Sciatic nerve (tissue), 2 donors: ENCODE results near the gene PIK3R6. TPM values are rescaled to one million over a fixed set of nuclear protein-coding genes. Genes with fewer than 3 reads are reported as not detected.

Source experiments
- ATAC-seq: fragments of 200-7000 bp; cut with Tn5 transposase; one replicate; pipeline ENCODE4 v1.9.1; 2020; ENCODE audit warnings: mild to moderate bottlenecking, moderate library complexity
- DNase-seq: peaks from one replicate; pipeline ENCODE4 v3.0.0-alpha.2; 2020; ENCODE audit warnings: low spot score
- intact Hi-C: fragments of 100-400 bp; cut with DNase I; formaldehyde crosslinking; loops from one replicate; pipeline ENCODE4 v1.14.2; 2022
- total RNA-seq: library from RNA; stranded (reverse); fragmentation: NEBNext Ultra II Directional; extraction: Animal tissue kit (Norgen Biotek cat#: 25700); gene quantifications from one replicate; pipeline ENCODE4 v1.2.1, GENCODE V29; 2021
- donor health status: DM: no; HTN: no; CAD: no.
- donor health status: DM: no; HTN: no; CAD: no.

PIK3R6 gene
- total RNA-seq, 1 donor from 2014 or later = 2.1 TPM

DNA sequence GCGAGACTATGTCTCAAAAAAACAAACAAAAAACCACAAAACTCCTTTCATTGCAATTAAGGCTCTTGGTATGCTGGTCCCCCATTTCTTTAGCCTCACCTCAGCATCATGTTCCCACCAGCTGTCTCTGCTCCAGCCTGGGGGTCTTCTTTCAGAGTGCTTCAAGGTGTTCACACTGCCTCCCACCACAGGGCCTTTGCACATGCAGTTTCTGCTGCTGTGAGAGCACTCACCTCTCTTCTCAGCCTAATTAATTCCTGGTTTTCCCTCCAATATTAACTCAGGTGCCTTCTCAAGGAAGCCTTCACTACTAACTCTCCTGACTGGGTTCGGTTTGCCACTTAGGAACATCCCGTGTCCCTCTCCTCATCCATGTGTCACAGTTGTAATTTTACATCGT is 15.9 kb upstream of the PIK3R6 start:
- intact Hi-C loops = no loop called here

DNA sequence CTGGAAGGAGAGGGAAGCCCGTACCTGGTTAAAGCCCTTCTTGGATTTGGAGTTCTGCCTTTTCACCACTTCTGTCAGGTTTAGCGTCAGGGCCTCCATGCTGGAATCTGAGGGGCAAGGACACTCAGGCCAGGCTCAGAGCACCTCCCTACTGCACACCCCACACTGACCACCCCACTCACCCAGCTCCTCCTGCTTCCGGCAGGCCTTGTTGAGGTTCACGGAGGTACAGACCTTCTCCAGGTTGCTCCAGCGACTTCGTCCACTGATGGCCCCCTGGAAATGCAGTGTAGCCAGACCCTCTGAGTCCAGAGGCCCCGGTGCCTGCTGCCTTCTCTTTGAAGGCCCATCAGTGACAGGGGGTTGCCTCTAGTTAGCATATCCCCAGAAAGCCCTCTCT is 14.1 kb upstream of the PIK3R6 start:
- DNase-seq (no peak), ATAC-seq (no peak)
- intact Hi-C loops = no loop called here

More for the DNA sequence above, 15.9 kb upstream of the PIK3R6 start:
- DNase-seq (no peak), ATAC-seq (no peak)

DNA sequence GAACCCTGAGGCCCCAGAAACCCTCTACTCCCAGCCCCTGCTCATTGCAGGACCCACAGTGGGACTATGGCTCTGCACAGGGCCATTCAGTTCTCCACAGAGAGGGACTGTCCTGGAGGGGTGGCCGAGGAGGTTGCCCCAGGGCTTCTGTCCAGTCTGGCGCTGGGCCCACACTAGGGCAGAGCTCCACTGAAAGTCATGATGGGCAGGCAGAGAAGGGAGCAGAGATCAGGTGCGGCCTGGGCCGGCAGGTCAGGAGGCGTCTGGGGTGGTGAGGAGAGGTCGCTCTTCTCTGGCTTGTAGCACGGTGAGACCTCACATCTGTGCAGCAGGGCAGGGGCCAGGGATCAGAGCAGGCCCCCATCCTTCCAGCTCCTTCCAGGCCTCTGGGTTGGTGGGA is 13.0 kb upstream of the PIK3R6 start:
- intact Hi-C loops = no loop called here
- no peak for DNase-seq
- ATAC-seq = no peak

DNA sequence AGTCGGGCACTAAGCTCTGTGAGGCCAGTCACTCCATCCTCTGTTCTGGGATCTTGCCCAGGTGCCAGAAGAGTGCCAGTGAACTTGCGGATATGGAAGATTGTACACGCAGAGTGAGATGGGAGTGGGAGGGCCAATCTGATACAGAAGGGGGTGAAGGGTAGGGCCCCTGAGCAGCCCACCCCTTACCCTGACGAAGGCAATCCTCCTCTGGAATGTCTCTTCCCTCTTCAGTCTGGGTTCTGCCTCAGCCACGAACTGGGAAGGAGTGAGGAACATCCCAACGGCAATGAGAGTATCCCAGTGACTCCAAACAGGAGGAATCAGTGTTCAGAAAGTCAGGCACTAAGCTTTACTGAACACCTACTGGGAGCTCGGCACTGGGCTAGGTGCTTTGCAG is 11.9 kb upstream of the PIK3R6 start:
- intact Hi-C loops = no loop called here
- no peak for ATAC-seq
- DNase-seq = peak; percentile 36

DNA sequence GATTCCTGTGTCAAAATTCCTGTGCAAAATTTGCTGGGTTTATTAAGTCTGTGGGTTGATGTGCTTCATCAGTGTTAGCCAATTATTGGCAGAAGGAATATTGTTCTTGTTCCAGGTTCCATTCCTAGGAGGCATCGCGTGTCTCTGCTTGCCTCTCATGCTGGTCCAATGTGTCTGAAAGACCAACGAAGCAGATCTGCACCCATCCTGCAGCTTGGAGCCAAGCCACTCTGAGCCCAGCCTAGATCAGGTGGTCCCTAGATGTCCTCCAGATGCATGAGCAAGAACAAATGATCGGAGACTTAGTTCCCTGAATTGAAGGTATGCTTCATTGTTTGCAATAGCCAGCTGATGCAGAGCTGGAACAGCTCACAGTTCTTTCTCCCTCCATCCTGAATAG is 10.5 kb upstream of the PIK3R6 start:
- intact Hi-C loops = no loop called here
- ATAC-seq (no peak), DNase-seq (no peak)

DNA sequence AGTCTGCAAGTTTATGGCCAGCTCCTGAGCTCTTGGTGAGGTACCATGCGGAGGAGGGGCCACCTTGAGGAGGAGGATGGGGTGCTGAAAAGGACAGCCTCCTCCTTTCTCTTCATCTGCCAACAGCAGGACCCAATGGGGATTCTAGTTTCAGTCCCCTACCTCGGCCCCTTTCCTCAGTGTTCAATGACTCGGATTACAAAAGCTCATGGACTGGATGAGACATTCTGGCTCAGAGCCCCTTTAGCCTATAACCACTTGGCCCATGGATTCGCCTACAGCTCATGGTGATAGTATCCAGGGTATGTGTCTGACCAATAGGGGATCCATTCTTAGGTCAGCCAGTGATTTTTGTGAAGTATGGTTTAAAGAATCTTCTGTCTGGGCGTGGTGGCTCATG is 8.5 kb upstream of the PIK3R6 start:
- no peak for ATAC-seq
- intact Hi-C loops = no loop called here

DNA sequence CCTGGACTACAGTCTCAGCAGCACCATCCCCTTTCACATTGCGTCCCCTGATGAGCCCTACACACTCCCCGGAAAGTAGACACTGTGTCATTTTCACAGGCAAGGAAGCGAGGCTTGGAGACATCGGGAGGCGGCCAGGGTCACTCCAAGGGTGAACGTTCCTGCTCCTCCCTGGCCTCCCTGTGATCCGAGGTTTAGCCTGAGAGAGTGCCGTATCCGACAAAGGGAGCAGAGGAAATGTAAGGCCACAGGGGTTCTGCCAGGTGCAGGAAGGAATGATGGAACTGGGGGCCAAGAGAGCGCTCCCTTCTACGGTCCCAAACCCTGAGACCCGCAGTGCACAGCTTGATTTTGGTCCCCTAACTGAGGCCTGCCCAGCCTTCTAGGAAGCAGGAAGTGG is 8.0 kb upstream of the PIK3R6 start:
- intact Hi-C loops = no loop called here
- ATAC-seq (no peak), DNase-seq (peak; percentile 26)

More for the DNA sequence above, 8.5 kb upstream of the PIK3R6 start:
- DNase-seq = no peak

DNA sequence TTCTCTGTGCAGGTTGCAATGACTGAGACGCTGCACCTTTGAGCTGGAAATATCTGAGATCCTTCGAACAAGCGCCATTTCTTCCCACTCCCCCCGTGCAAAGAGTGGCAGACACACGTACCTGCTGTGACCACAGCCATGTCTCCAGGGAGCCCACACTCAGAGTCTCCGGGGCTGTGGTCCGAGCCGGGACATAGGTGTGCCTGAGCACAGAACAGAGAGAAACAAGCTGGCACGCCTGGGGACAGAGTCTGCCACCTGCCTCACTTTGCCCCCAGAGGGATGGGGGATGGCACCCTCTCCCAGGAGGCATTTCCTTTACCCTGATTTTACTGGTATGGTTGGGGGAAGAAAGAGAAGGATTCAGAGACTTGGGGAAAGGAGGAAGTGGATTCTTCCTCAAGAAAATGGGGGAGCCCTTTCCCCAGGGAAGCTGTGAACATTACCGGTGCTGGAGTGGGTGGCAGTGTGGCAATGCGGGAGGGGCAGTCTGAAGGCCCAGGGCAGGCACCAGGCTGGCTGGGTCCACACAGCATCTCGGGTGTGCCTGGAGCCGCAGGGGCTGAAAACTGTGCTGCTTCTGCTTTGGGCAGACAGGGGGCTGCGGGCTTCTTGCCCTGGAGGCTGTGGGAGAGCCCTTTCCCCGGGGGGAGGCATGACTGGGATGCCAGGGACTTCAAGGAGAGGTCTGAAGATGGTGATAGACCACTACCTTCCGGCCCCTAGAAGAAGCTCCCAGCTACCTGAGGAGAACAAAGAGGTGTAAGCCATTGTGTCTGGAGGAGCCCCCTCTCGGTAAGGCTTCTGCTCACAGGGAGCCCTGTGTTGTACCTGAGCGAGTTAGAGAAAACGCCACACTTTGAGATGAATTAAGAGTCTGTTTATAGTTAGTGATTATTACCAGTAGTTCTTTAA is 6.6 kb upstream of the PIK3R6 start:
- peak; percentile 33 for DNase-seq
- no peak for ATAC-seq
- intact Hi-C loops = no loop called here

DNA sequence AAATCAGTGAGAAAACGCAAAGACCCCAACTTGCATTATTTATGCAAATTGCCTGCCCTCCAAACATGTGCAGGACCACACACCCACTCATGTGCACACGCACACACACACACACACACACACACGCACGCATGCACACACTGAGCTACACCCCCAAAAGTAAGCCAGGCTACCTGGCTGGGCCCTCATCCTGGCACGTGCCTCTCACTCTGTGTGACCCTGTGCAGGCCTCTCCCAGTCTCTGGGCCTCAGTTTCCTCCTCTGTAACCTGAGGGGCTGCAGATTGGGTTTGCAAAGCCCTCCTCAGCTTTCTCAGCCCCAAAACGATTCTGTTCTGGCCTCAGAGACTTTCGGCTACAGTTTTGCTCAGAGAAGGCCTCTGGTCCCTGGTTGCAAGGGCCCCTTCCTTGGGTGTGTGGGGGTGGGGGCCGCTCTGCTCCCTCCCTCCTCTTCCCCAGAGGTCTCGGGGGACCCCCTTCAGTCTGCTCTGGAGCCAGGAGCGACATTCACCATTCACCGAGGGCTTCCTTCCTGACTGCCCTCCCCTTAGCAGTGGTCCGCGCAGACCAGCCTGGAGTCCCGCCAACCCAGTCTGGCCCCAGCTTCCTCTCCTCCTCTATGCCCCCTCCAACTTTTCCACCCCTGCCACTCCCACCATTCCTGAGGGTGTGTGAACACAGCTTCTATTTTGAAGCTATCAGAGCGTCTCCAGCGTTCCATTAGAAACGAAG is 5.4 kb upstream of the PIK3R6 start:
- intact Hi-C loops = no loop called here
- DNase-seq (peak; percentile 54), ATAC-seq (peak; percentile 34)

DNA sequence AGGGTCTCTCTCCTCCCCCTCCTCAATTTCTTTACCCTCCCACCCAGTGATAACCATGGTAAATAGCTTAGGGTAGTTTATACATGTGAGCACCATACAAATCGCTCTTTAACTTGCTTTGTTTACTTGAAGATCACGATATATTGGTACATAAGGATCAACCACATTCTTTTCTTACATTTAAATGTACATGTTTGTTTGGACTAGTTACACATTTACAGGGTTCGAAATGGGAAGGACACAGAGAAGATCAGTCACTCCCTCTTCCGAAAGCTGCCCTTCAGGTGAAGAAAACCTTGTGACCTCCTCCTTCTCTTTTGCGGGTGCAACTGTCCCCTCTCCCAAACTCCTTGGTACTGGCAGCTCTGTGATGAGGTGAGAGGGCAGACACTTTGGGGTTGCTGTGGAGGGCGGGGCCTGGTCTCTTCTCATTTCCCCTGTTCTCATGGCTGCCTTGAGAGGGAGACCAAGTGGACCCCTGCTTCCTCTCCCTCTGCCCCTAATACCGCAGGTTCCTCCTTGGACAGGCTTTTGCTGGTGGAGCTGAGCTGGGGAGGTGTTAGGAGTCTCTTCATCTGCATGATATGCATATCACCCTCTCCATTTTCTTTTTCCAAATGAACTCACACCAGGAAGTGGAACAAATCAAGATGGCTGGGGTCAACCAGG is 4.7 kb upstream of the PIK3R6 start:
- intact Hi-C loops = no loop called here
- ATAC-seq = no peak
- DNase-seq = peak; percentile 26

DNA sequence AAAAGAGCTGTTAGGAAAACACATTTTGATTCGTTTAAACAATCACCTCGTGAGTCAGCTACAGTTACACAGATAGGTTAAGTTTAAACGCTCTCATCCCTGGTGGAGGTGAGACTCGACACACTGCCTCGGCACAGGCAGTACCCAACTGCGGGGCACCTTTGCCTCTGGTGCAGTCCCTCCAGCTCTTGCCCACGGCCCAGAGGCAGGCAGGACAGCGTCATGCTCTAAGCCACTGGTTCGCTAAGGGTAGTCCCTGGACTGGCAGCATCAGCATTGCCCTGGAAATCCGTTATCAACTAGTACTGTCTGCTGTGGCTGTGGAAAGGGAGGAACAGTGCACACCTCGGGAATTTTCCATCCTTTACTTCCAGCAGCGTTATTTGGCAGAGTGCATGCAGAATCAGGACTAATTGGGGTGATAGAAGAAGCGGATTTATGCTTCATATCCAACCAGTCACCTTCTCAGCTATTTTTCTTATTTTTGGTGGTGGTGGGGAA is 3.7 kb upstream of the PIK3R6 start:
- ATAC-seq (no peak), DNase-seq (peak; percentile 14)
- intact Hi-C loops = no loop called here

DNA sequence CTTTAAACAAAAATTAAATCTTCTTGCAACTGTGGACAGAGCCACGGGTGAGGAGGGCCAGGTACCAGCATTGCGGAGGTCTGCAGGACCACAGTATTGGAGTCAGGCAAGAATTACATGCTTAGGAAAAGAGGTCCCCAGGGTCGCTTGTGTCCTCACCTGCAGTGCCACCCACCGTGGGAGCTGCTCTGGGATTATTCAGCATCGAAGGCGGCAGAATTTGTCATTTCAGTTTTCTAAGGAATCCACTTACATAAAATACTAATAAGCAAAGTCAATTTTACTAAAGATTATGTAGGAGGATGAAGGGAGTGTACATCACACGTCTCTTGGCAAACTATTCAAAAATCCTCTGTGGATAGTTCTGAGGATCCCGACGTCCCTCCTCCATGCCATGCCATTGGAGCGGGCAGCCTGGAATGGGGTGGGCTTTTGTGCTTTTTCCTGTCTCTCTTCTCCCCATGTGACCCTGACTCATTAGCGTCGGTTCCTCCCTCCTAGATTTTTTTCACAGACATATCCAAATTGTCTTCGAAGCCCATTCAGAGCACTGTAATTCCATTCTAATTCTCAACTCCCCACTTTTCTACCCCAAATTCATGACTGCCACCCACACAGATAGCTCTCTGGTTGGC is 3.0 kb upstream of the PIK3R6 start:
- intact Hi-C loops = no loop called here
- ATAC-seq = no peak

DNA sequence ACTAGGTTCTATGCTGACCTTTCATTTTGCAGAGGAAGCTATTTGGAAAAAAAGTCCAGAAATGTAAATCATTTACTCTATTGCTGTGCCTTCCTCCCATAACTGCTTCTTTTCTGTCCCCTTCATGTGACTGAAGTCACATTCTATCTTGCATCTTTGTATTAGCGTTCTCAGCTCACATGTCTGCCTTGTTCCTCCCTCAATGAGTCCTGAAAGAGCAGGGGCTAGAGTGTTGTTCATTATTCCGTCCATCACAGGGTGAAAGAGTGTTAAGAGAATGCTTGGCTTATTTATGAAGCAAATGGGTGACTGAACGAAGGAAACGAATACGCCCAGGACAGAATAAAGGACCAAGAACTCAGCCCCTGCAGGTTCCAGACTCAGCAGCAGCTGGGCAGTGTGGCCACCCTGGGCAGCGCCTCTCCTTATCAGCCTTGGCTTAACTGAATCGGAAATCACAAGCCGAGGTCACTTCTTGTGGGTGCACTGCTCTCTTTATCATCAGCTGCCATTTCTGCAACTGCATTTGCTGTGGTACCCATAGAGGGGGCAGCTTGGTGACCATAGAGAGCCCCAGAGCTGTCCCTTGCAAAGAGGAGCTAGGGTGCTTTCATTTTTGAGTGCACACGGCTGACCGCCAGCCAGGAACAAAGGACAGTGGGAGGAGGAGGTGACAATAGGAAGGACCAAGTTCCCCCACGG is 1.8 kb upstream of the PIK3R6 start:
- no peak for ATAC-seq
- intact Hi-C loops = no loop called here
- DNase-seq = peak; percentile 38

More for the DNA sequence above, 3.0 kb upstream of the PIK3R6 start:
- peak; percentile 21 for DNase-seq

DNA sequence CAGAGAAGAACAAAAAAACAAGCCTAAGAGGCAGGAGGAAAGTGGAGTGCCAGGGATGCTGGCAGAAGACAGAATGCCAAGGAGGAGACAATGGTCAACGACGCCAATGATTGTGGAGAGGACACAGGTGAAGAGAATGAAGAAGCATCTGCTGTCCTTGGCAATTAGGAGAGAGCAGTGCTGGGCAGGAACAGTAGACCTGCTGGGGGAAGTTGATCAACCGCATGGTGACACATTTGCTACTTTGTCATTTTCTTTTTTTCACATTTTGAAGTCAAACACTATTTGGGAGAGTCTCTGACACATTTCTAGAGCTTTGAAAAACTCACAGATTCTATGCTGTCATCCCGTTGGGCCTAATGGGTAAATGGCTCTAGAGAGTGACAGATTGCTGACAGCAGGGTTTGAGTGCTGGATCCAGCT is 1.1 kb upstream of the PIK3R6 start:
- intact Hi-C loops = no loop called here
- DNase-seq = peak; percentile 14
- ATAC-seq = no peak

DNA sequence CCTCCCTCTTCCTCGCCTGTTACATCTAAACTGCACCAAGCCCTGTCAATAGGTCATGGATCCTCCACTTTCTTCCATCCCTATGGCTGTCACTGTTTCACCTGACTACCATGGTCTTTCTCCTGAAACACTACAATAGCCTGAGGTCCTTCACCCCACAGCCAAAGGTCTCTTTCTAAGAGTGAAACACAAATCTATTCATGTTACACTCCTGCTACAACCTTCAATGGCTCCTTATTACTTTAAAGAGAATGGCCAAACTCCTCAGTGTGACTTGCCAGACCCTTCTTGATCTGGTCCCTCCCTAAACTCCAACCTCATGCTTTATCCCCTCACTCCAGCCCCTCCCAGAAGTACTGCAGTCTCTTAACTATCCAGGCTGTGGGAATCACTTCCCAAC is 618 bp upstream of the PIK3R6 start:
- ATAC-seq (no peak), DNase-seq (no peak)
- intact Hi-C loops = no loop called here

DNA sequence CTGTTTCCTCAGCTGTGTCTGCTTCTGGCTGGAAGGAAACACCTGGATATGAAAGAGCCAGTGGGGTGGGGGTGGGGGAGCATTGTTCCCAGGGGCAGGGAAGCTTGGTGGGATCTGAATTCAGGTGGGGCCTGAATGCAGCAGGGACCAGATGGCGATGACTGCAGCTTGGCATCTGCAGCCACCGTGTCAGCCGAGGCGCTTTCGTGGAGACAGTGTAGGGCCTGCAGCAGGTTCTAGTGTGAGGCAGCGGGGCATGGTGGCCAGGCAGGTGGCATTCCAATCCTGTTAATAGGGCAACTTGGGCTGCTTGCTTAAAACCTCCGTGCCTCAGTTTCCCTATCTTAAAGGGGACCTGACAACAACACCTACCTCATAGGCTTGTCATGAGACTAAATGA is 1.7 kb downstream of the PIK3R6 start:
- intact Hi-C loops = no loop called here
- ATAC-seq (no peak), DNase-seq (peak; percentile 52)

DNA sequence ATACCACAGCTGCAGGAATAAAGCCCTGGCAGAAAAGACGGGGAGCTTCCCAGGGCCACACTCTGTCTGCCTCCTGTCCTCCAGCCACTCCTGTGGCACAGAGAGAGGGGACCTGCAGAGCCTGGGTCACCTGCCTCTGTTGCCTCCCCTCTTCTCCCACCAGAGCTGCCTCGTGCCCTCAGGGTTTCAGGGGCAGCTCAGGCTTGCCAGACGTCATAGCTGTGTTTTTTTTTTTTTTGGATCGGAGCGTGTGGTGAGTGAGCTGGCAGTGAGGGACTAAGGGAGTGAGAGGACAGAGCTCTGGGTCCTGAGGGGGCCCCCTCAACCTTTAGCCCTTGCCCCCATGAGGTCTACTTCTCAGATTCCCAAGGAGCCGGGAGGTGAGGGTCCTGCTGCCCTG is 2.1 kb downstream of the PIK3R6 start:
- DNase-seq (no peak), ATAC-seq (no peak)
- intact Hi-C loops = no loop called here

DNA sequence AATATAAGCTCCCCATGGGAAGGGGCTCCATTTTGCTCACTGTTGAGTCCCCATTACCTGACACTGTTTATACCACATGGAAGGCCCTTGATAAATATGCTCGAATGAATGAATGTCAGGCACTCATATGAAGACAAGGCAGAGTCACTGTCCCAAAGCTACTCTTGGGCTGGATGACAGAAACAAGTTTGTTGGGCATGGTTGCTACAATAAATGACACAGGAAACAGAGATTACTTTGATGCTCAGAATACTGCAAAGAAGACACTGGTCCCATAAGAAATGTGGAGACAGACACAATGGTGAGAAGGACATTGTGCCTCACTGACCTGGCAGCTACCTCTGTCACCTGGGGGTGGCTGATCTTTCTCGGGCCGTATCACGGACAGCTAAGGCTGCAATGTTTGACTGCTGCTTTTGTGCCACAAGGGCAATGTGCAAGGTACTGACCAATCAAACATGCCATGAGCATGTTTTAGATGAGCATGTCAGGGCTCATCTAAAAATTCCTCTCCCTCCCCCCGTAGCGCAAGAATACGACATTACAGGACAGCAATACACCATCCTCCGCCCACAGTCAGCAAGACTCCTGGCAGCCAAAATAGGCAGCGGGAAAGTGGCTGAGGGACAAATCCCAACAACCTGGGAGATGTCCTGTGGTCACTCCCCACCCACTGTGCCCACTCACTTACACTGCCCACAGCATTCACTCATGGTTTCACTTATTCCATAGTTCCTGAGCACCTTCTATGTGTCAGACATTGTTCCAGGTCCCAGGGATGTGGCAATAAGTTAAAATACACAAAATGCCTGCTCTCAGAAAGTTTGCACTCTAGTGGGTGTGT is 5.0 kb downstream of the PIK3R6 start:
- DNase-seq (peak; percentile 38), ATAC-seq (no peak)
- intact Hi-C loops = loop anchor here (5.0 kb wide), 1 partner anchor 1080 kb away; no protein-coding TSS in a partner anchor
